Measurements from ENCODE around the gene DGCR6. TPM values are rescaled to one million over a fixed set of nuclear protein-coding genes. Genes with fewer than 3 reads are reported as not detected.
"Not testable (repeated sequence)": the region's sequence is repeated elsewhere in the genome, so short reads cannot be mapped to it uniquely, and the experiment has no call there.

DGCR6 gene
- polyA plus RNA-seq = 1 to 10 TPM; 1.4 to 7.3 (median 2.6) TPM
- long read RNA-seq, donor 1, transcript DGCR6-208 (2 exons, 1,837 nt) = minor isoform, 10 of 21 reads
- long read RNA-seq, donor 1, transcript DGCR6-201 (5 exons, 1,214 nt) = major isoform, 11 of 21 reads
- long read RNA-seq, donor 1, partial matches to known transcripts = 0 of 21 reads
- long read RNA-seq, donor 1, other reads (novel, unspliced or antisense) = 0 of 21 reads
- long read RNA-seq, donor 2, partial matches to known transcripts = 0 of 4 reads
- long read RNA-seq, donor 2, other reads (novel, unspliced or antisense) = 0 of 4 reads
- long read RNA-seq, donor 3, partial matches to known transcripts = 0 of 4 reads
- long read RNA-seq, donor 3, other reads (novel, unspliced or antisense) = 0 of 4 reads
- long read RNA-seq, donor 4 = 0 reads
- long read RNA-seq, donor 5, partial matches to known transcripts = 0 of 6 reads
- long read RNA-seq, donor 5, other reads (novel, unspliced or antisense) = 0 of 6 reads
- long read RNA-seq, donor 6, transcript DGCR6-201 (5 exons, 1,214 nt) = major isoform, 6 of 14 reads
- long read RNA-seq, donor 6, partial matches to known transcripts = 6 of 14 reads
- long read RNA-seq, donor 6, other reads (novel, unspliced or antisense) = 0 of 14 reads
- long read RNA-seq, donor 7, transcript DGCR6-208 (2 exons, 1,837 nt) = minor isoform, 7 of 77 reads
- long read RNA-seq, donor 7, transcript DGCR6-201 (5 exons, 1,214 nt) = major isoform, 63 of 77 reads
- long read RNA-seq, donor 7, partial matches to known transcripts = 6 of 77 reads
- long read RNA-seq, donor 7, other reads (novel, unspliced or antisense) = 0 of 77 reads
- long read RNA-seq, donor 8, transcript DGCR6-201 (5 exons, 1,214 nt) = major isoform, 8 of 10 reads
- long read RNA-seq, donor 8, partial matches to known transcripts = 0 of 10 reads
- long read RNA-seq, donor 8, other reads (novel, unspliced or antisense) = 0 of 10 reads
- long read RNA-seq, donor 9, partial matches to known transcripts = 0 of 5 reads
- long read RNA-seq, donor 9, other reads (novel, unspliced or antisense) = 0 of 5 reads
- long read RNA-seq, donor 10, transcript DGCR6-201 (5 exons, 1,214 nt) = major isoform, 7 of 15 reads
- long read RNA-seq, donor 10, partial matches to known transcripts = 5 of 15 reads
- long read RNA-seq, donor 10, other reads (novel, unspliced or antisense) = 0 of 15 reads

GRCh38 chr22:18905540-18906409 lies at the start of gene DGCR6:
DGCR6 (plus strand) TSS chr22:18906320; CDS start chr22:18906375, 55 bp downstream.
- Histone ChIP-seq H3K27ac (ENCODE audit: low read depth in 1 of 3, low read length in 2 of 3) (no peak within 1 kb of the TSS), H3K27me3 (ENCODE audit: control insufficient read depth in 3 of 3, insufficient read depth in 3 of 3, low read length in 3 of 3) (no peaks in the 10 kb centered on the region), H3K9me3 (ENCODE audit: control insufficient read depth in 2 of 2, insufficient read depth in 1 of 2, low read depth in 1 of 2, low read length in 1 of 2) (no peaks in the 10 kb centered on the region), H3K4me3 (ENCODE audit: low read depth in 1 of 3, low read length in 3 of 3) (no peak within 1 kb of the TSS), H3K36me3 (ENCODE audit: control insufficient read depth in 3 of 3, insufficient read depth in 2 of 3, low read depth in 1 of 3, low read length in 3 of 3) (no peaks in the 10 kb centered on the region), H3K4me1 (ENCODE audit: control insufficient read depth in 3 of 3, insufficient read depth in 2 of 3, low read depth in 1 of 3, low read length in 2 of 3) (no peaks in the 10 kb centered on the region)
- DNase-seq (no peak), FAIRE-seq (no peak)
- 19% methylated on average over 10 of the region's 77 CpGs; no CpG with 5 or more reads in 2 of the 3 donors for whole genome bisulfite sequencing, 3 donors

DNA sequence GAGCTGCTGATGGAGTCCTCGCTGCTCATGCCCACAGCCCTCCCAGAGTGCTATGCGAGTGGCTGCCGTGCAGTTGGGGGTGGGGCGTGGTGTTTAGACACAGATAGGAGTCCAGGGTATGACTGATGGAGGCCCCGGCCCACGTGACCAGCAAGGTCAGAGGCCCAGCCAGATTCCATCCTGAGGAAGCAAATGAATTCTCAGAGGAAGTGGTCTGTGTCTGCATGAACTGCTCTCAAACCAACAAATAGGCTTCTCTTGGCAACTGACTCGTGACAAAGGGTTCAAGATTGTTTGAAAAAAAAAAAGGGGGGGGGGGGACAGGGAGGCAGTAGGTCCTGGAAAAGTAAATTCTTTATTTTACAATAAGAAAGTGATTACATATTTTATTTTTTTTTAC lies 46.8 kb upstream of the DGCR6 start:
- not testable (repeated sequence) for H3K4me3 ChIP-seq (ENCODE audit: low read depth in 1 of 3, low read length in 3 of 3); H3K9me3 ChIP-seq (ENCODE audit: control insufficient read depth in 2 of 2, insufficient read depth in 1 of 2, low read depth in 1 of 2, low read length in 1 of 2); H3K4me1 ChIP-seq (ENCODE audit: control insufficient read depth in 3 of 3, insufficient read depth in 2 of 3, low read depth in 1 of 3, low read length in 2 of 3); FAIRE-seq; DNase-seq; H3K27me3 ChIP-seq (ENCODE audit: control insufficient read depth in 3 of 3, insufficient read depth in 3 of 3, low read length in 3 of 3); H3K27ac ChIP-seq (ENCODE audit: low read depth in 1 of 3, low read length in 2 of 3); H3K36me3 ChIP-seq (ENCODE audit: control insufficient read depth in 3 of 3, insufficient read depth in 2 of 3, low read depth in 1 of 3, low read length in 3 of 3)
- WGBS, 3 donors = 13 to 20% (median 17%) methylated on average over 3 of the region's 7 CpGs

DNA sequence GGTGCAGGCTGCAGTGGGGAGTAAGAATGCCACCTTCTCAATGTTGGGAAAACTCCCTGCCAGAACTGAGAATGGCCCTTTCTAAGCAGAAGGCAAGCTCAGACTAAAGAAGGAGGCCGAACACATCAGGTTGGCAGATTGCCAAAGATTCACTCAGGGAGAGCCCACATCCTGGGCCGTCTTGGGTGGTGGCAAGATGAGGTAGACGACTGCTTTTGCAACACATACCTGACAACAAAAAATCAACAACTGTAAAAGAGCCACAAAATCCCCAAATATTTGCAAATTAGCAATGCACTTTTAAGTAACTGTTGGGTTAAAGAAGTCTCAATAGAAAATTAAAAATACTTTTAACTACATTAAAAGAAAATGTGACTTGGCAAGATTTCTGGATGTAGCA lies 24.9 kb upstream of the DGCR6 start:
- not testable (repeated sequence) for FAIRE-seq

GRCh38 chr22:18884465-18884864 lies 21.7 kb upstream of the DGCR6 start:
- H3K4me3 ChIP-seq (ENCODE audit: low read depth in 1 of 3, low read length in 3 of 3); H3K27ac ChIP-seq (ENCODE audit: low read depth in 1 of 3, low read length in 2 of 3); H3K36me3 ChIP-seq (ENCODE audit: control insufficient read depth in 3 of 3, insufficient read depth in 2 of 3, low read depth in 1 of 3, low read length in 3 of 3); H3K27me3 ChIP-seq (ENCODE audit: control insufficient read depth in 3 of 3, insufficient read depth in 3 of 3, low read length in 3 of 3); H3K4me1 ChIP-seq (ENCODE audit: control insufficient read depth in 3 of 3, insufficient read depth in 2 of 3, low read depth in 1 of 3, low read length in 2 of 3); DNase-seq; H3K9me3 ChIP-seq (ENCODE audit: control insufficient read depth in 2 of 2, insufficient read depth in 1 of 2, low read depth in 1 of 2, low read length in 1 of 2); FAIRE-seq: not testable (repeated sequence)
- WGBS, 3 donors = 83 to 88% (median 84%) methylated on average over 4 of the region's 4 CpGs

More for the DNA sequence above, 24.9 kb upstream of the DGCR6 start:
- not testable (repeated sequence) for H3K36me3 ChIP-seq (ENCODE audit: control insufficient read depth in 3 of 3, insufficient read depth in 2 of 3, low read depth in 1 of 3, low read length in 3 of 3); H3K27ac ChIP-seq (ENCODE audit: low read depth in 1 of 3, low read length in 2 of 3); H3K27me3 ChIP-seq (ENCODE audit: control insufficient read depth in 3 of 3, insufficient read depth in 3 of 3, low read length in 3 of 3); H3K4me3 ChIP-seq (ENCODE audit: low read depth in 1 of 3, low read length in 3 of 3); H3K9me3 ChIP-seq (ENCODE audit: control insufficient read depth in 2 of 2, insufficient read depth in 1 of 2, low read depth in 1 of 2, low read length in 1 of 2); H3K4me1 ChIP-seq (ENCODE audit: control insufficient read depth in 3 of 3, insufficient read depth in 2 of 3, low read depth in 1 of 3, low read length in 2 of 3)
- peak; percentile 1 to 7 for DNase-seq
- 17 to 23% (median 20%) methylated on average over 3 of the region's 3 CpGs for WGBS, 3 donors

DNA sequence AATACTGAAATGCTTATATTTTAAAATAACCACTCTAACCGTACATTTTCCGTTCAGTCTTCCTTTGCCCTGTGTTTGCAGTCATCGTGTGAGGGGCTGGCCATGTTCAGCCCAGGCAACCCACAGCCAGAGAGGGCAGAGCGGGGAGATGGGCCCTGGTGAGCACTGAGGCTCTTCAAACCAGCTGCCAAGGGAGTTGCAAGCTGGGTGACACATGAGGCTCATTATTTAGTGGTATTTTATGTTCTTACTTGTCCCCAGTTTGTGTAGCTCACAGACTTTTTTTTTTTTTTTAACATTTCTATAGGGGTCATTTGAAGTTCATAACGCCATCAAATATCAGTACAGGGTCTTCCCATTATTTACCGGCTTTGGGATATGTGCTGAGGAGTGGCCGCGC lies 18.0 kb upstream of the DGCR6 start:
- no peak for FAIRE-seq

DNA sequence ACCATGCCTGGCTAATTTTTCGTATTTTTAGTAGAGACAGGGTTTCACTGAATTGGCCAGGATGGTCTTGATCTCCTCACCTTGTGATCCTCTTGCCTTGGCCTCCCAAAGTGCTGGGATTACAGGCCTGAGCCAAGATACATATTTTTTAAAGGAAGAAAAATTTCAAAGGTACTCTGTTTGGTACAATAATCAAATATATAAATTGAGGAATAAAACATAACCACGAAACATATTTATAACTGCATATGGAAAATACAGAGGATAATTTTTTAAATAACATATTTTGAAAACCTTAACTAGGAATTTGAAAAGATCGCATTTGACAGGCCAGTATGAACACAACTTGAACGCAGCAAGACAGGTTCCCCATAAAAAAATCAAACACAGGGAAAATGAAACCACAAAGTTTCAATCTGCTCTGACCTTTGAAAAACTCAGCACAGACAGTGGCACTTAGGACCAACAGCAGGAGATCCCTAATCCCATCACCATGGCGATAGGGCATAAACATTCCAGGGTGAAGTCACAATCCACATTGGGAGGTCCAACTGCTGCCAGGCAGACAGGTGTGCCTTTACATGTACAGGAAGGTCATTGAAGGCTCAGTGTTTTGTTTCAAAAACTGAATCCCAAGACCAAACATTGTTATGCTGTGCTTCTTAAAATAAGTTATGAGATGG lies 15.5 kb upstream of the DGCR6 start:
- not testable (repeated sequence) for H3K9me3 ChIP-seq (ENCODE audit: control insufficient read depth in 2 of 2, insufficient read depth in 1 of 2, low read depth in 1 of 2, low read length in 1 of 2); H3K4me1 ChIP-seq (ENCODE audit: control insufficient read depth in 3 of 3, insufficient read depth in 2 of 3, low read depth in 1 of 3, low read length in 2 of 3); H3K36me3 ChIP-seq (ENCODE audit: control insufficient read depth in 3 of 3, insufficient read depth in 2 of 3, low read depth in 1 of 3, low read length in 3 of 3); H3K27me3 ChIP-seq (ENCODE audit: control insufficient read depth in 3 of 3, insufficient read depth in 3 of 3, low read length in 3 of 3); DNase-seq; H3K27ac ChIP-seq (ENCODE audit: low read depth in 1 of 3, low read length in 2 of 3); H3K4me3 ChIP-seq (ENCODE audit: low read depth in 1 of 3, low read length in 3 of 3)
- FAIRE-seq = peak; percentile 100
- no CpG with 5 or more reads among the region's 5 CpGs for WGBS, 3 donors

More for the DNA sequence above, 18.0 kb upstream of the DGCR6 start:
- no peaks in the 10 kb centered on the region for H3K9me3 ChIP-seq (ENCODE audit: control insufficient read depth in 2 of 2, insufficient read depth in 1 of 2, low read depth in 1 of 2, low read length in 1 of 2)
- H3K4me3 ChIP-seq (ENCODE audit: low read depth in 1 of 3, low read length in 3 of 3) = no peak overlapping the region
- no peak overlapping the region for H3K27ac ChIP-seq (ENCODE audit: low read depth in 1 of 3, low read length in 2 of 3)
- 38 to 91% (median 71%) methylated on average over 1 of the region's 8 CpGs for WGBS, 3 donors
- no peak for DNase-seq
- H3K36me3 ChIP-seq (ENCODE audit: control insufficient read depth in 3 of 3, insufficient read depth in 2 of 3, low read depth in 1 of 3, low read length in 3 of 3) = no peaks in the 10 kb centered on the region
- no peaks in the 10 kb centered on the region for H3K4me1 ChIP-seq (ENCODE audit: control insufficient read depth in 3 of 3, insufficient read depth in 2 of 3, low read depth in 1 of 3, low read length in 2 of 3)
- H3K27me3 ChIP-seq (ENCODE audit: control insufficient read depth in 3 of 3, insufficient read depth in 3 of 3, low read length in 3 of 3) = no peaks in the 10 kb centered on the region

- no CpG with 5 or more reads among the region's 4 CpGs for WGBS, 3 donors
- not testable (repeated sequence) for H3K27me3 ChIP-seq (ENCODE audit: control insufficient read depth in 3 of 3, insufficient read depth in 3 of 3, low read length in 3 of 3); H3K9me3 ChIP-seq (ENCODE audit: control insufficient read depth in 2 of 2, insufficient read depth in 1 of 2, low read depth in 1 of 2, low read length in 1 of 2); H3K27ac ChIP-seq (ENCODE audit: low read depth in 1 of 3, low read length in 2 of 3); H3K4me1 ChIP-seq (ENCODE audit: control insufficient read depth in 3 of 3, insufficient read depth in 2 of 3, low read depth in 1 of 3, low read length in 2 of 3); H3K4me3 ChIP-seq (ENCODE audit: low read depth in 1 of 3, low read length in 3 of 3); H3K36me3 ChIP-seq (ENCODE audit: control insufficient read depth in 3 of 3, insufficient read depth in 2 of 3, low read depth in 1 of 3, low read length in 3 of 3); DNase-seq; FAIRE-seq
These were observed 12.3 kb upstream of the DGCR6 start for GRCh38 chr22:18893775-18894174.
